Measurements from ENCODE around the gene CCDC71.

GRCh38 chr3:49213541-49213943, 47.4 kb upstream of the CCDC71 start:
- no peak for TF ChIP-seq CTCF (IDR thresholded peaks at IDR 0.05; ENCODE audit: low read depth, low read length, poor library complexity, severe bottlenecking)
- TF ChIP-seq EZH2phosphoT487 (IDR thresholded peaks at IDR 0.05; ENCODE audit: borderline replicate concordance, low read length) = no peak
